Measurements from ENCODE around the gene ARHGAP18.

ARHGAP18 gene, protein sequence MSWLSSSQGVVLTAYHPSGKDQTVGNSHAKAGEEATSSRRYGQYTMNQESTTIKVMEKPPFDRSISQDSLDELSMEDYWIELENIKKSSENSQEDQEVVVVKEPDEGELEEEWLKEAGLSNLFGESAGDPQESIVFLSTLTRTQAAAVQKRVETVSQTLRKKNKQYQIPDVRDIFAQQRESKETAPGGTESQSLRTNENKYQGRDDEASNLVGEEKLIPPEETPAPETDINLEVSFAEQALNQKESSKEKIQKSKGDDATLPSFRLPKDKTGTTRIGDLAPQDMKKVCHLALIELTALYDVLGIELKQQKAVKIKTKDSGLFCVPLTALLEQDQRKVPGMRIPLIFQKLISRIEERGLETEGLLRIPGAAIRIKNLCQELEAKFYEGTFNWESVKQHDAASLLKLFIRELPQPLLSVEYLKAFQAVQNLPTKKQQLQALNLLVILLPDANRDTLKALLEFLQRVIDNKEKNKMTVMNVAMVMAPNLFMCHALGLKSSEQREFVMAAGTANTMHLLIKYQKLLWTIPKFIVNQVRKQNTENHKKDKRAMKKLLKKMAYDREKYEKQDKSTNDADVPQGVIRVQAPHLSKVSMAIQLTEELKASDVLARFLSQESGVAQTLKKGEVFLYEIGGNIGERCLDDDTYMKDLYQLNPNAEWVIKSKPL

DNA sequence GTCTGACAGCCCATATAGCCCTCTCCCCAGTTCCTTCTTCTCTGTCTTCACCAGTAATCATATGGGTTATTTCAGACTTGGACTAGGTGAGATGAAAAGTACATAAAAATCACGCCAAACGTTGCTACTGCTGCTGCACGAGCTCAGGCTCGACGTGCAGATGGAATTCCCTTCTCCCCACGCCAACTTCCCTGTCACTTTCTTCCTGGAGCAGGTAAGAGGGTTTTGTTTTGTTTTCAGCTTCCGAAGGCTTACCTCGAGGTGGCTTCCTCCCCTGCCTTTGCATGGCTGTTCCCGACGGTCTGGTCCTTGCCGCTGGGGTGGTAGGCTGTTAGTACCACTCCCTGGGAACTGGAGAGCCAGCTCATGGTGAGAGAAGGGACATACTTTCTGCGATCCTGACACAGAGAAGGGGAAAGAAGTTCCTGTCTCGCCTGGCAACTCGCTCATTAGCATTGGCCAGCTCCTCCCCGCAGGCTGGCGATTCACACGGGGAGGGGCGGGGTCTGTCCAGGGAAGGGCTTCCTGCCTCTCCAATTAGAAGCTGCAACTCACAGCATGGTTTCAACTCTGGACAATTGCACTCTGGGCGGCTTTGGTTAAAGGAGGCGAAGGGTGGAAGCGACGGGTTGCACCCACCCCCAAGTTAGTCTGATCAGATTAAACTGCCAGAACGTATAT is at the start of gene ARHGAP18:
ARHGAP18 (minus strand) TSS at position 409 of the 681 bp plus-strand sequence; CDS start at position 368, 41 bp downstream.
- peak; percentile 86 for DNase-seq

DNA sequence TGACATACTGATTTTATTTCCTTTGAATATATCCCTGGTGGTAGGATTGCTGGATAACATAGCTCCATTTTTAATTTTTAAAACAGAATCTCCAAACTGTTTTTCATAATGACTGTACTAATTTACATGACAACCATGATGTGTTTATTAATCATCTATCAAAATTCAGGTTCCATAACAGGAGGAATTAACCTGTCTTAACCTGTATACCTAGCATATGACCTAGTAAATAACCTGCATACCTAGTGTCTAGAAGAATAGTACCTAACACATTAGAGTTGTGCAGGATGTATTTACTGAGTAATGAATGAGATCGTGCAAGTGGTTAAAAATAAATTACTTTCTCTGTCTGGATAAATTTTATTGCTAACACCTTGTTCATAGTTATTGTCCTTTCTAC is 45.8 kb upstream of the ARHGAP18 start:
- no peak for DNase-seq

DNA sequence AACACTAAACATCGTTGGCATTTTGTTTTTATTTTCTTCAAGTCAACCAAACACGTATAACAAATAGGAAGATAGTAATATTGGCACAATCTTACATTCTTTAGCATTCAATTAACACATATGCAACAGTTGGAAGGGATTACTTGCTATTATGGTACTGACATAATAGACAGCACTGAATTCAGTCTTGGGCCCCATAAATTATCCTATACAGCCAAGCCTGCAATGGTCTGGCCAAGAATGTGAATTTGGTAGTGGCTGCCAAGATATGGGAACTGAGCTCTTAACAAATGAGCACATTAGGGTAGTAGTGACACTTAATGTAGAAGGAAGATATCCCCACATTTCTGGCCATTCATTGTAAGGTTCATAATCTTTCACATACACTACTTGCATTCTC is 44.8 kb upstream of the ARHGAP18 start:
- no peak for DNase-seq

DNA sequence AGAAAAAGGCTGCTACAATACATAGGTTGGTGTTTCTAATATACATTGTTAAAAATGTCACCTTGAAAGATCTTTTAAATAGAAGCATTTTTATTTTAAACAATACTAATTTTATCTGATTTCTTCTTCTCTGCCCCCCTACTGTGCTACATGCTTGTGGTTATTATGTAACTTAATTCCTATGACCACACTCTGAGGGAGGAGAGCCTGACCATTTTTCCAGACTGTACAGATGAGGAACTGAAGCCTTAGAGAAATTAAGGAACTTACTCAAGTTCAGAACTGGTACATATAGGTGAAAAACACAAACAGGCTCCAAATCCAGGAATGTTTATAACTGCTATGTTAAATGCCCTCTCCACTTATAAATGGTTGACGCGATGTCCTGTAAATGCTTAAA is 43.4 kb upstream of the ARHGAP18 start:
- no peak for DNase-seq

DNA sequence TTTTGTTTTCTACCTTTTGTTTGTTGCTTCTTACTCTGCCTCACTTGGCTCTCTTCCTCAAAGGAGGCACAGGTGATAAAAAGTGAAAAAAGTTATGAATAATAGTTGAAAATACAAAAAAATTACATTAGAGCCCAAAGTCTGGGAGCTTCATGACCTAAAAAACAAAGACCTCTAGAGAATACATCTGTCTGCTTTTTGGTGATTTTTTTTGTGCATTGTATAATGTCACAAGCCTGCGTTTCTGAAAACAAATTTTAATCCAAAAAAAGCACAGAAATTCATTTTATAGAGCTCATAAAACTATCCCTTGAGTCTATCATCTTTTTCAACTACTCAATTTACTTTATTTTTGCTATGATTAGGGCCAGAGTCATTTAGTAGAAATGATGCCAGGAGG is 41.4 kb upstream of the ARHGAP18 start:
- DNase-seq, result no peak

DNA sequence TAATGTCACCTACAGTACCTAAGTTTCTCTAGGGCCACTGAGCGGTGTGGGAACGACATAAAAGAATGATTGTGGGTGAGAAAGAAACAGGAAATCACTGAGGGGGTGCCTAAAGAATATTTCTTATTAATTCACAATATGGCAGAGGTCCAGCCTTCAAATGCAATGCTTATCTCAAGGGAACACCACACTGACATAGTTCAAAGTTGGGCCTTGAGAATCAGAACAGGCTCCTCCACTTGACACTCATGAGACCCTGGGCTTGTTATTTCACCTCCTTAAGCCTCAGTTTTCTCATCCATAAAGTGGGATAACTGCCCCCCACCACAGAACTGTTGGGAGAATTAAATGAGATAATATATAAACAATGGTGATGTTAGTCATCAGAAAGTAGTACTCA is 40.4 kb upstream of the ARHGAP18 start:
- no peak for DNase-seq

DNA sequence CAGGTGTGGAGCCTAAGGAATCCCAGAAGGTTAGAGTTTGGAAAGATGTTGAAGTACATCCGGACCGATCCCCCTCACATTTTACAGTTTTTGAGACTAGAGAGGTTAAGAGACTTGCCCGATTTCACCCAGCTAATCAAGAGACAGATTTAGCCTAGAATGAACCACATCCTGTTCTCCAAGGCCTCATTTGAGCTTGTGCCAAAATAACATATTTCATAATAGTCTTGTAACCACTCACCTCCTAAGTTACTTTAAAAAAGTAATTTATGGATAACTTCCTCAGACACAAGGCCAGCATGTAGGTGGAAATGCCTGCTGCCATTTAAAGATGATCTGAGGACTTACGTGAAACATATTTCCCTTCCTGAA is 39.8 kb upstream of the ARHGAP18 start:
- no peak for DNase-seq

DNA sequence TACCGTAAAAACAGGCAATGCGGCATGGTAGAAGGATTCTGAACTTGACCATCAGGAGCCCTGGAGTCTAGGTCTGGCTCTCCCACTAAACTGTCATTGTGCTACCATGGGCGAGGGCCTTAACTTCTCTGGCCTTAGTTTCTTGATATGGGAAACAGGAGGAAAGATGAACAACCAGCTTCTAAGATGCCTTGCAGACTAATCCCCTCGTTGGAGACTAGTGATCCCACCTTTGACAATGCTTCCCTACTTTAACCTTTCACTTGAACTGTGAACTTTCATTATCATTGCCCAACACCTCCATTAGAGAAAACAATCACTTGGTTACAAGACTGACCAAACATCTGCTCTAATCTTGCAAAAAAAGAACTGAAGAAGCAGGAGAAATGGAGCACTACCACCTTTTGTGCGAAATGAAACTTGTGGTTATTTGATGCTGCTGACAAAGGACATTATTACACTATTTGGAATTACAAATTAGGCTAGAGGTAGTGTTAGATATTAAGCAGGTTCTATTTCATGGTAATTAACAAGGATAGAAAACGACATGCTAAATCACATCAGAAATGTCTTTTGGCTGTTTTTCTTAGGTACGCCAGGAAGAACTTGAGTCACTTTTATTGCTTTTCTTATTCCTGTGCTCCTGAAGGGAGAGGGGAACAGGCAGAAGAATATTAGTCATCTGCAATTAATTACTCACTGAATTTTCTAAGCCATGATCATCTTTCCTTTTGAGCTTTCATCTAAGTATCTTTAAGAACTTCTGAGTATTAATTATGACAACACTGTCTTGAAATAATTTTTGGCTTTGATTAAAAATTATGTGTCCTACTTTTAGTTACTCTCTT is 39.1 kb upstream of the ARHGAP18 start:
- DNase-seq, result no peak

DNA sequence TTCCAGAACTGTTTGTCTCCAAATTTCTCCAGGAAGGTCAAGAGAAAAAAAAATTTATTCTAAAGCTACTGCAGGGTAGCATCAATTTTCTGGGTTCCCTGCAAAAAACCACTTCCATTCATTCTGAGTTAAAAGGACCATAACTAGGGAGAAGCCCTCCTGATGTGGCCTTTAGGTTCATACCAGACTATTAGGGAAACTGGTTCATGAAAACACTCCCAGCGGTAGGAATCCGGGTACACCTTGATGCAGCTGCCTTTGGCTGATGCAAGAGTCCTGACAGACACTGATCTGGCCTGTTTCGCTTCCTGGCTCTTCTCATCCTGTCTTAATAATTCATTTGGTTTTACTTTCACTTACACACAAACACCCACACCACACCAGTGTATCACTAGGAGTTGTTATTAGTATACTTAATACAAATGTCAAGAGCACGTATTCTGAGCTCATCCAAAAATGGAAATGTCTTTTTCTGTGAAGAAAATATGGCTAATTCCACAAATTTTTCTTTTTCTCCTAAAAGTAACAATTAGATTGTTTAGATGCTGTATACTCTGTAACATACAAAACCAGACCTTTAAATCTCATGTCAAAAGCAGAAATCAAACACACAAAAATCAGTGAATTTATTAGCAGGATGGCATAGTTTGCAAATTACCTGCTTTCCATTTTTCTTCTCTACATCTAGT is 38.4 kb upstream of the ARHGAP18 start:
- DNase-seq, result peak; percentile 77

DNA sequence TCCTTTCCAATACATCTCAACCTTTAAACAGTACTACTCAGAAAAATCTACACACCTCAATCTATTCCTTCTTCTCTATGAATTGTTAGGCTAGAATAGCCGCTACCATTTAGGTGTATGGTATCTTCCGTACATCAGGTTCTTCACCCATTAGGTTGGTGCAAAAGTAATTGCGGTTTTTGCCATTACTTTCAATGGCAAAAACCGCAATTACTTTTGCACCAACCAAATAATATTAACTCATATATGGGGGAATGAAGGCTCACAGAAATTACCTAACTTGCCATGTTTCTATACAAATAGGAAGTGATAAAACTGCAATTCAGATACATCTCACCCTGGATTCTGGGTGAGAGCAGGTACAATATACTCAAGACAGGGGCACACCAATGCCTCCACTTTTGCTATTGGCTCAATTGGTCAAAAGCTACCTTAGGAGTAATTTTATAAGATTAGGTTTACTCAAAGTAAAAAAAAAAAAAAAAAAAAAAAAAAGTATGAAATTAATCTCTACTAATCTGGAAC is 37.7 kb upstream of the ARHGAP18 start:
- no peak for DNase-seq

DNA sequence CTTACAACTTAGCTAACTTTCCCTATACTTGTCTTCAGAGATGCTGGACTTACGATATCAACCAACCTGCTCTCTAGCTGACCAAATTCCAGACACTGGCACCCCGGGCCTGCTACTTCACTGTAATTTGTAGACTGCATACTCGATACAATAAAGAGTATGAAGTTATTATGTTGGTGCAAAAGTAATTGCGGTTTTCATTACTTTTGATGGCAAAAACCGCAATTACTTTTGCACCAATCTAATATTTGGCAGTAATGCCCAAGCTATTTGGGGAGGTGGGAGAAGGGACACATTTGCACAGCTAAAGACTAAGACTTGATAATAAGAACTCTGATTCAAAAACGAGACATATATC is 34.9 kb upstream of the ARHGAP18 start:
- no peak for DNase-seq

DNA sequence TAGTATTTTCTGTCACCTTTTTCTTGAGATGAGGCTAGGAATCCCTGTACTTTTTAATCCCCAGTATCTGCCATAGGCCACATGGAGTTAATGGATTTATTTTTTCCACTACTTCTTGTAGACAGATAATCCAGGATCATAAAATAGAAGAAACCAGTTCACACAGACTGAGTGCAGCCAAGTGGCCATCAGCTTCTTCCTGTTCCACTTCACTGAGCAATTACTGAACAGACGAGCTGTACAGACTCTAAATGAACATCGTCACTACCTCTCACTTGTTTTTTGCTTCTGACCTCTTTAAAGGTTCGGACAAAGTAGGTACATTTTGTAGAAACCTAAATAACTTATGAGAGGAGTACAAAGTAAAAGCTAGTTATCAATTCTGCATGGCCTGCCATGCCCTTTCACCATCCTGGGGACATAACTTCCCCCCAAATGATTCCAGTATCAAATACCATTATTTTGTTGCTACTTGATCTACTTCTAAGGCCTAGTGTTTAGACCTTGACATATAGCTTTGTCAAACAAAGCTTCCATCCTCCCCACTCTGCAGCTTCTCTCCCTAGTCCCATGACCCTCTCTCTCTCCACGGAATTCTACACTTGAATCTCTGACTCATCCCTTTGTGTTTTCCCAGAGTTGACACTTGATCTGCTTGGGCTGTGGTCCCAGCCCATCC is 34.4 kb upstream of the ARHGAP18 start:
- DNase-seq, result no peak

DNA sequence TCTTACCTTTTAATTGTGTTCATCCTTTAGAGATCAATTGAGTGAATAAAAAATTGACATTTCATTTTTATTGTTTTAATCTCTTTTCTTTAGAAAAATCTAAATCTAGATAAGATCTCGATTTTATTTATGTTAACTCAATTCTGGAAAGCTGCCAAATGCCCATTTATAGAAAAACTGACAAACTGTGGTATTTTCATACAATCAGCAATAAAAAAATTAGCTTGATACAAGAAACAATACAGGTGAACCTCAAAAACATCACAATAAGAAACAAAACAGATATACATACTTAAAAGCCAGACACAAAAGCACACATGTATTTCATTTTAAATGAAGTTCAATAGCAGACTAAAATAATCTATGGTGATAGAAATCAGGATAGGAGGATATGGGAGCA is 30.0 kb upstream of the ARHGAP18 start:
- no peak for DNase-seq

DNA sequence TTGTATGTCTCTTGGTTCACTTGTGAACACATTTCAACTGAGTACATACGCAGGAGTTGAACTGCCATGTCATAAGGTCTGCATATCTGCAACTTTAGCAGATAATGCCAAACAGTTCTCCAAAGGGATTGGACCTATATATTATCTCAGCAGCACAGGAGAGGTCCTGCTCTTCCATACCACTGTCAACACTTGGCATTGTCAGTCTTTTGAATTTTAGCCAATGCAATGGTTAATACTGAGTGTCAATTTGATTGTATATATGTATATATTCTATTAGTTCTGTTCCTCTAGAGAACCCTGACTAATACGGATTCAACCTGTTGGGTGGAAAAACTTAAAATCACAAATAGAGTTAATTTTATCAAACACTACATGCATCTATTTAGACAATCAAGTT is 26.1 kb upstream of the ARHGAP18 start:
- DNase-seq, result no peak

DNA sequence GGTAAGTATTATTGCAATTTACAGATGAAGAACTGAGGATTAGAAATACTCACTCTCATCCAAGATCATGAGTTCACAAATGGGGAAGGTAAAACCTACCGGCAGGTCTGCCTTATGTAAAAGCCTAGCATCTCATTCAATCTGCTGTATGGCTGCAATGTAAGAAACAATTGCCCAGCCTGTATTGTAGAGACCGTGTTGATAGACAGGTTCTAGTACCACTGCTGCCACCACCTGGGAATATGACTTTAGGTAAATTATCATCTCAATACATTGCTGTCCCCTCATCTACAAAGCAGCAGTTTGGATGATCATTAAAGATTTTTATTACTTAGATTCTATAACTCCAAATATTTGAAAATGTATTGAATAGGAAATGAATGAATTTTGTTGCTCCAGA is 23.3 kb upstream of the ARHGAP18 start:
- DNase-seq, result no peak

DNA sequence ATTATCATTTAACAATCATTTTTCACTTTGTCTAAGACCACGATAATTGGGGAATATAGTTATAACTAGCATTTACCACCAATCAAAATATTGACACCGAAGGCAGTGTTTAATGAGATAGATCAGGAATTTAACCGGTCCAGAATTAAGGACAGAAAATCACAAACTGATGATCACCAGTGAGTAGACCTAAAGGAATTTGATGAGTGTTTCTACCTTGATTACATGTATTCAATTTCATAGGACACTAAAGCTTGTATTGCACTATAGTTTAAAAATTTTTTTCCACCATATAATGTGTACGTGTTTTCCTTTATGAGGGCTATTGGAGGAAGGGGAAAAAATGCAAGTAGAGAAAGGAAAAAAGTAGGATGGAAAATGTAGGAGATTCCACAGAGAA is 22.6 kb upstream of the ARHGAP18 start:
- DNase-seq, result no peak

DNA sequence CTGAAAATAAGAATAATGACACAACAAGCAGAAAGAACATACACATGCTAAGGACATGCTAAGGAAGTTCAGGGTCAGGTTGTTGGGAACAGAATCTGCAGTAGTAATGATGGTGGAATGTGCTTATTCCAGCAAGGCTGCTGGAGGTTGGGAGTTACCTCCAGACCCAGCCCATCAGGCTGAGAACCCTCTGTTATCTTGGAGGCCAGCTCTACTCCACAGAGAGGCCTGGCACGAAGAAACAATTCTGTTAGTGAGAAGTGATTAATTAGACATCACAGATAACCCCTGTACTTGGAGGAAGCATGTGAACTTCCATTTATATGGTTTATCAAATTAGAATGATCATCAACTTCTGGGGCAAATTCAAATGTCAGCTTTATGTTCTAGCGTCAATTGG is 22.1 kb upstream of the ARHGAP18 start:
- DNase-seq, result no peak

DNA sequence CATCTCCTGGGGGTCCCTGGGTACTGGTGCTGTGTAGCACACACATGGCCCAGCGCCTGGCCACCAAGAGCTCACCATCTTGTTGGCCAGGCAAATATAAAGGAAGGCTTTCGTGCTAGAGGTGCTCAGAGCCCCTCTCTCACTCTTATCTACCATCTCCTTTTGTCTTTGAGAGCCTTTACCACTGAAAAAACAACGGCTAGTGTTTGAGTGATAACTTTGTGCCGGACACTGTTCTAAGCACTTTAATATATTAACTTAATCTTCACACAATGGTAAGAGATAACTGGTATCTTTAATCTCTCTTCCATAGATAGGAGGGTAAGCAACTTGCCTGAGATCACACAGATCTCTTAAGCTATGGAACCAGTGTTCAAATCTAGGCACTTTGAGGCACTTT is 21.5 kb upstream of the ARHGAP18 start:
- DNase-seq, result no peak

DNA sequence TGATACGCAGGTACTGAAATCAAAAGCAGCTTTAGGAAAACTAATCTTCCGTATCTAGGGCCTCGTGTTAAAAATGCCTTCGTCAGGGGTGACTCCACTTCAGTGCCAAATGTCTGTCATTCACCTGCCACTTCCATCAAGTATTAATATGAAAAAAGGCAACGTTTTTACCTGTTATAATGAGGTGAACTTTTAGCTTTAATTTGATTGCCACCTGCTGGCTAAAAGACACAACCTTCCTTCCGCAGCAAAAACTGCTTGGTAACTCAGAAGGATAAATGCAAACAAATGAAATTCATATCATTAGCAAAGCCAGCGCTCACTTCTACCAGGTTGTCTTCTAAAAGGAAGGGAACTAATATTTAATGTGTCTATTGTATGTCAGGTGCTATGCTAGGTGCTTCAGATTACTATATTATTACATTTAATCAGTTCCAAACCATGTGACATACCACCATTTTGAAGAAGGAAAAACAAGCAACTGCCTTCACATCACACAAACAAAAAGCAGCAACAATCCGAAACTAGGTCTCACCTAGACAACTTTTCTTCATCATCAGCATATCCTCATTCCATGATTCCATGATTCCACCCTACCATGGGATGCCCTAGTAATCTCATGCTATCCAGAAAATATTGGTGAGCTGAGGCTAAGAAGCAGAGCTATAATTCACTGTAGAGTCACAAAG is 20.6 kb upstream of the ARHGAP18 start:
- DNase-seq, result no peak

DNA sequence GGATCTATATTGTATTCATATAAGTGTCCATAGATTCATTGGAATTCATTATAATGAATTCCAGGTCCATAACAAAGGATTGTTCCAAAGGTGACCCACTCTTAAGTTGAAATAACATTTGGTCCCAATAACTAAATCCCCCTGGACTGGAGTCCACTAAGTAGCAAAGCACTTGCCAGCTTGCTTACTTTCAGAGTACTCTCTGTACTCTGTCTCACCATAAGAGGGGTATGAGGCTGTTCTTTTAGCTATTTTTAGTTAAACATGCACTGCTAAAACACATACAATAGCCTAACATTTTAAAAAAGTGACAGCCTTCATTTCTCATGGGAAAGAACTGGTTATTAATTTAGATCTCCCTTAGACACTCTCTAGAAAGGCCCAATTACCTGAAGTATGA is 16.7 kb upstream of the ARHGAP18 start:
- DNase-seq, result no peak

DNA sequence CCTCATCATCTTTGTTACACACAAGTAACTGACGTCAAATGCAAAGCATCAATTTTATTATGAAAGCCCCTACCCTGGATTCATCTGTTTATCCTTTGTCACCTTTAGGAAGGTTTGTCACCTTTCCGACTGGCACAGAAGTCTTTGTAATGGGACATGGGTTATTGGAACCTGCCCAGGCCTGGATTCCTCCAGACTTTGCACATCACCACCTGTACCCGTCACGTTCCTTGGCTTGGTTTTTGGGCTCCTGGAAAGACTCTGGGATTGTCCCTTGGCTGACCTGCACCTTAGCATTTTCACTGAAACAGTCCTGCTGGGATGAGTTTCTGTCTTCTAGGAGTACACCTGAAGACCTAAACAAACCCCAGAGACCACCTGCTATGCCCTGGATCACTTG is 15.4 kb upstream of the ARHGAP18 start:
- DNase-seq, result no peak

Measured in activated CD8-positive, alpha-beta memory T cell treated with anti-CD3 and anti-CD28 coated beads for 24 hours (primary cell).